Upper lobe of right lung (tissue), 1 donor: ENCODE results near the gene CYBB. TPM values are rescaled to one million over a fixed set of nuclear protein-coding genes. Genes with fewer than 3 reads are reported as not detected.
A peak's percentile ranks its signal among the peaks of the same experiment; 100 is the strongest.

Experiments used
- ATAC-seq: fragments of 200-7000 bp; cut with Tn5 transposase; one replicate; pipeline ENCODE4 v1.9.1; 2020; ENCODE audit warnings: mild to moderate bottlenecking, moderate library complexity
- DNase-seq: peaks from one replicate; pipeline ENCODE4 v3.0.0-alpha.2; 2020
- H3K27ac ChIP-seq: fragments of 200-600 bp; one replicate; pipeline ENCODE4 v1.8.0; 2022
- H3K27me3 ChIP-seq: fragments of 200-600 bp; one replicate; pipeline ENCODE4 v1.8.0; 2022; ENCODE audit warnings: mild to moderate bottlenecking
- H3K36me3 ChIP-seq: fragments of 200-600 bp; one replicate; pipeline ENCODE4 v1.8.0; 2022
- H3K4me1 ChIP-seq: fragments of 200-600 bp; one replicate; pipeline ENCODE4 v1.8.0; 2022
- H3K4me3 ChIP-seq: fragments of 200-600 bp; one replicate; pipeline ENCODE4 v1.8.0; 2022; ENCODE audit warnings: mild to moderate bottlenecking
- H3K9me3 ChIP-seq: fragments of 200-600 bp; one replicate; pipeline ENCODE4 v1.8.0; 2022
- intact Hi-C: fragments of 100-400 bp; cut with DNase I; formaldehyde crosslinking; loops from one replicate; pipeline ENCODE4 v1.11.0; 2022
- total RNA-seq: library from RNA; stranded (reverse); fragmentation: NEBNext Ultra II Directional; extraction: Animal tissue kit (Norgen Biotek cat#: 25700); gene quantifications from one replicate; pipeline ENCODE4 v1.2.1, GENCODE V29; 2021
- TF ChIP-seq, protein P1 (sequence below): fragments of 200-600 bp; IDR thresholded peaks from one replicate; pipeline ENCODE4 v1.8.0; 2022; ENCODE audit warnings: antibody characterized with exemption
- donor health status: DM: no; HTN: yes; CAD: no; lungs with severe emphysema.

CYBB gene
- total RNA-seq, 1 donor from 2014 or later, result 225 TPM

DNA sequence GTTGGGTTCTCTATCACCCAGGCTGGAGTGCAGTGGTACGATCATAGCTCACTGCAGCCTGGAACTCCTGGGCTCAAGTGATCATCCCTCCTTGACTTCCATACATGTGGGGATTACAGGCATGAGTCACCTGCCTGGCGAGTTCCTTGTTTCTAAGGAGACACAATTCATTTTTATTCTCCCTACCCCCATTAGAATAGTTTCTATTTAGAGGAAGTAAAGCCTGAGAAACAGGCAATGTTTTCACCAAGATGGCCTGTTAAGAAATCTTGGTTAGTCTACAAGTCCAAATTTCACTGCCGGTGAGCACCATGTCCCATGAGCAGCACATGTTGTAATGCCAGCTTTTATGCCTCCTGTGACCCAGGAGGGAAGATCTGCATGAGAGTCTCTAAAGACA, 5.7 kb downstream of the CYBB start:
- DNase-seq, result no peak
- H3K4me1 ChIP-seq, result no peaks in the 10 kb centered on the region
- ATAC-seq, result peak; percentile 77
- no peak overlapping the region for H3K27ac ChIP-seq
- TF ChIP-seq, protein P1, sequence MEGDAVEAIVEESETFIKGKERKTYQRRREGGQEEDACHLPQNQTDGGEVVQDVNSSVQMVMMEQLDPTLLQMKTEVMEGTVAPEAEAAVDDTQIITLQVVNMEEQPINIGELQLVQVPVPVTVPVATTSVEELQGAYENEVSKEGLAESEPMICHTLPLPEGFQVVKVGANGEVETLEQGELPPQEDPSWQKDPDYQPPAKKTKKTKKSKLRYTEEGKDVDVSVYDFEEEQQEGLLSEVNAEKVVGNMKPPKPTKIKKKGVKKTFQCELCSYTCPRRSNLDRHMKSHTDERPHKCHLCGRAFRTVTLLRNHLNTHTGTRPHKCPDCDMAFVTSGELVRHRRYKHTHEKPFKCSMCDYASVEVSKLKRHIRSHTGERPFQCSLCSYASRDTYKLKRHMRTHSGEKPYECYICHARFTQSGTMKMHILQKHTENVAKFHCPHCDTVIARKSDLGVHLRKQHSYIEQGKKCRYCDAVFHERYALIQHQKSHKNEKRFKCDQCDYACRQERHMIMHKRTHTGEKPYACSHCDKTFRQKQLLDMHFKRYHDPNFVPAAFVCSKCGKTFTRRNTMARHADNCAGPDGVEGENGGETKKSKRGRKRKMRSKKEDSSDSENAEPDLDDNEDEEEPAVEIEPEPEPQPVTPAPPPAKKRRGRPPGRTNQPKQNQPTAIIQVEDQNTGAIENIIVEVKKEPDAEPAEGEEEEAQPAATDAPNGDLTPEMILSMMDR, result no peak
- H3K9me3 ChIP-seq, result no peaks in the 10 kb centered on the region
- H3K36me3 ChIP-seq, result no peaks in the 10 kb centered on the region
- no peaks in the 10 kb centered on the region for H3K27me3 ChIP-seq
- no peak overlapping the region for H3K4me3 ChIP-seq
- intact Hi-C loops, result no loop called here

DNA sequence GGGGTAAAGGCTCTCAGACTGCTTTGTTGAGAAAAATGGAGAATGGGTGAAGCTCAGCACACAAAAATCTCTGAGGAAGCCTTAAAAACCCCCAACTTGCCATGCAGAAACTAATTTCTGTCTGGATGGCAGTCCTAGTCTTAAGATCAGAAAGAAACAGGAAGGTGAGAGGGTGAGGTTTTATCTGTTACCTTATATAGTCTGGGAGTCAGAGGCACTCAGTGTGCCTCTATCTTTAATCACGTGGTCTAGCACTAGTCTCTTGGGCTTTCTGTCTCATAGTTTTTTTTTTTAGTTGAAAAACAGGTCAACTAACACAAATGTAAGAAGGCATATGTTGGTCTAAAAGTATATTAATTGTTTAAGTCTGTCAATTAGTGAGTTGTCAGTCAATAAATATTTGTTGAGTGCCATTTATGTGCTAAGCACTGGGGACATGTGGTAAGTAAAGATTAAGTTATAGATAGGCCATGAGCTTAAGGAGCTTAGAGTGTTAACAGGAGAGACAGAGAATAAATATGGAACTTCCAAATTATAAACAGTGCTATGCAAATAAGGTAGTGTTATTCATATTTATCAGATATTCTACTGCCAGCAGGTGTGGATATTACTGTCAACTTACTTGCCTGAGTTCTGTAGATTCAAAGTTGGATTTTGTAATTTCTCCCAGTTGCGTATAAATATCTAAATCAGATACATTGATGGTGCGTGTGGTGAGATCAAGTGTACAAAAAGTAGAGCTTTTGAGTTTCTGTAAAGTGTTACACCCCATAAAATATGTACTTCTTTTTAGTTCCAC, 7.0 kb downstream of the CYBB start:
- TF ChIP-seq, protein P1, result no peak
- no peaks in the 10 kb centered on the region for H3K36me3 ChIP-seq
- DNase-seq, result no peak
- H3K9me3 ChIP-seq, result no peaks in the 10 kb centered on the region
- no peak overlapping the region for H3K4me3 ChIP-seq
- intact Hi-C loops, result no loop called here
- H3K27me3 ChIP-seq, result no peaks in the 10 kb centered on the region
- peak overlapping the region; percentile 11 for H3K27ac ChIP-seq
- no peak for ATAC-seq
- H3K4me1 ChIP-seq, result no peaks in the 10 kb centered on the region

DNA sequence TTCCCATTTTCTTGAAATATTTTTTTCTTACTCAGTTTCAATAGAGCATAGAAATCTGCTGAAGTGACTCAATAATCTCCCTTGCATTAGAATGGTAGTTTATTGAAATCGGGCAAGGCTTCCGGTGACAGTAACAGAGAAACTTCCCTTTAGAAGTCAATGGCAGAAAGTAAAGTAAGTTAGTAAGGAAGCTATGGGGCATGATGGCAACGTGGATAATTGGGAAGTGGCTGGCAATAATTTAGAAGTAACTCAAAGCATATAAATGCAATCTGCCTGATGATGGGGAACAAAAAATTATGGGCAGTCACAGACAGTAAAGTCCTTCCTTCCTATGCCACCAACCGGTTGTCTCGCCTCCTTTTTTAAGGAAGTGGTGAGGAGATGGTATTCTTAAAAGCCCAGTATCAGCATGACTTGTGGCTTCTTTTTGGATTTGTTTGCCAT, 7.6 kb downstream of the CYBB start:
- peak; percentile 66 for ATAC-seq
- Histone ChIP-seq H3K4me1 (no peaks in the 10 kb centered on the region), H3K27ac (no peak overlapping the region), H3K4me3 (no peak overlapping the region), H3K36me3 (no peaks in the 10 kb centered on the region), H3K27me3 (no peaks in the 10 kb centered on the region), H3K9me3 (no peaks in the 10 kb centered on the region)
- no peak for DNase-seq
- TF ChIP-seq, protein P1, result no peak
- intact Hi-C loops, result no loop called here

DNA sequence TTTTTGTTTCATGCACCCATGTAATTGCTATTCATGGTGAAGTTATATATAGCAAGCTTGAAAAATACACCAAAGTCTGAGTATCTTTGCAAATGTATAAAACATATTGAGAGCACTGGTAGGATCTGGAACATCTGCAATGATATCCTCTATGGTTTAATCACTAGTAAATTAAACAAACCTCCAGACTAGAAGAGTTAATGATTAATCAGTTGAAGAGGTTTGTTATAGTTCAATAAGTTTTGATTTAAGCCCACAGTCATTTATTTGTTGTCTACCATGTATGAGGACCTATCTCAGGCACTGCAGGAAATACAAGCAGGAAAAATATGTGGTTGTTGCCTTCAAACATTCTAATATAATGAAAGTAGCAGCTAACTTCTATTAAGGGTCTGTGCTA, 16.5 kb downstream of the CYBB start:
- Histone ChIP-seq H3K36me3 (no peaks in the 10 kb centered on the region), H3K4me3 (no peak overlapping the region), H3K27me3 (no peaks in the 10 kb centered on the region), H3K4me1 (no peaks in the 10 kb centered on the region), H3K27ac (no peak overlapping the region), H3K9me3 (no peaks in the 10 kb centered on the region)
- no peak for ATAC-seq
- no peak for DNase-seq
- TF ChIP-seq, protein P1, result no peak
- intact Hi-C loops, result no loop called here

DNA sequence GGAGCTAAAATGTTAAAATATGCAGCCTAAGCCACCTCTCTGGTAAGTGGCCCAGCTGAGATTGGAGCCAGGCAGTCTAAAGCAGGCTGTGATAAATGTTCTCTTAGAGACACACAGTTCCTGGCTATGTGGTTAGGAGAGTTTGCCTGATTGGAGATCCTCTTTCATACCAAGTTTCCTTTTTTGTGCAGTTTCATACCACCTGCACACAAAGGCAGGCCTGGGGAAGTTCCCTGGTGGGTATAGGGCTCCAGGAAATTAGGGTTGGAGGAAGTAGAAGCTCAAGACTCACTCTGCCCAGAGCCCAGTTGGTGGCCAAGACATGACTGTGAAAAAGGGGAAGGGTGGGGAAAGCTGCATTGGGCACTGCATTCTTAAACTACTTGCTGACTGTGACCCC, 16.9 kb downstream of the CYBB start:
- intact Hi-C loops, result no loop called here
- ATAC-seq (peak; percentile 92), DNase-seq (no peak)
- no peaks in the 10 kb centered on the region for H3K27me3 ChIP-seq
- H3K4me1 ChIP-seq, result no peaks in the 10 kb centered on the region
- H3K4me3 ChIP-seq, result no peak overlapping the region
- H3K9me3 ChIP-seq, result no peaks in the 10 kb centered on the region
- TF ChIP-seq, protein P1, result no peak
- no peaks in the 10 kb centered on the region for H3K36me3 ChIP-seq
- H3K27ac ChIP-seq, result no peak overlapping the region
